Glutamatergic neuron (in vitro differentiated cells): ENCODE results near the gene PARS2. TPM values are rescaled to one million over a fixed set of nuclear protein-coding genes. Genes with fewer than 3 reads are reported as not detected.

ENCODE experiments used
- DNase-seq: peaks from one replicate; pipeline ENCODE4 v3.0.0; 2022
- H3K27ac Mint-ChIP-seq: one replicate; pipeline ENCODE4 v1.8.0; 2020; ENCODE audit warnings: mild to moderate bottlenecking, mixed read lengths, inconsistent platforms; ENCODE audit not compliant: unreplicated experiment
- H3K27me3 Mint-ChIP-seq: one replicate; pipeline ENCODE4 v1.8.0; 2020; ENCODE audit warnings: mild to moderate bottlenecking, moderate library complexity, mixed read lengths, inconsistent platforms; ENCODE audit not compliant: unreplicated experiment
- H3K36me3 Mint-ChIP-seq: one replicate; pipeline ENCODE4 v1.8.0; 2020; ENCODE audit warnings: mild to moderate bottlenecking, mixed read lengths, inconsistent platforms; ENCODE audit not compliant: unreplicated experiment
- H3K4me1 Mint-ChIP-seq: one replicate; pipeline ENCODE4 v1.8.0; 2020; ENCODE audit warnings: mild to moderate bottlenecking, low read depth, mixed read lengths, inconsistent platforms; ENCODE audit not compliant: unreplicated experiment
- H3K4me3 Mint-ChIP-seq: one replicate; pipeline ENCODE4 v1.8.0; 2020; ENCODE audit warnings: mild to moderate bottlenecking, mixed read lengths, inconsistent platforms; ENCODE audit not compliant: unreplicated experiment
- H3K9me3 Mint-ChIP-seq: one replicate; pipeline ENCODE4 v1.8.0; 2020; ENCODE audit warnings: mild to moderate bottlenecking, moderate library complexity, mixed read lengths, inconsistent platforms; ENCODE audit not compliant: unreplicated experiment
- total RNA-seq: library from RNA; stranded (reverse); fragmentation: NEBNext Ultra II Directional; extraction: Animal tissue kit (Norgen Biotek cat#: 25700); gene quantifications from one replicate; pipeline ENCODE4 v1.2.1, GENCODE V29; 2021; ENCODE audit not compliant: unreplicated experiment
- TF ChIP-seq, protein P1 (sequence below): fragments of 200-600 bp; sonication (generic); IDR thresholded peaks from one replicate; pipeline ENCODE4 v1.5.0; 2021; ENCODE audit not compliant: partially characterized antibody, unreplicated experiment

Gene PARS2
- total RNA-seq, 1 donor from 2014 or later = 4.2 TPM

DNA sequence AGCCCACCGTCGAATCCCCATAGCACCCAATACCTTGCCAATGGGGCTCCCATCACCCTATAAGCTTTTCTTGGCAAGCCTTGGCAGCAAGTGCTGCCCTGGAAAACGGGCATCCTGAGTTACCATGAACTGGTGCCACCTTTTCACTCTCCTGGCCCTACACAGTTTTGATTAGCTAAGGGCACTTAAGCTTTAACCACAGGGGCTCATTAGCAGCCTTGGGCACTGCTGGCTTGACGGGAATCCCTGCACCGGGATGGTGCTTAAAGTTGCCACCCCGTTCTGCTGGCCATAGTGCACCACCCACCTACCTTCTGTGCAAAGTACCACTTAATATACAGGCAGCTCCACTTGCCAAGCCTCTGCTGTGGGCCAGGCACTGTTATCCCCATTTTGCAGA, 13.7 kb downstream of the PARS2 start:
- H3K36me3 Mint-ChIP-seq = no peaks in the 10 kb centered on the region
- no peaks in the 10 kb centered on the region for H3K9me3 Mint-ChIP-seq
- no peak overlapping the region for H3K4me3 Mint-ChIP-seq
- H3K27ac Mint-ChIP-seq = no peak overlapping the region
- DNase-seq = no peak
- H3K4me1 Mint-ChIP-seq = peaks cover under 1% of the 10 kb centered on the region
- TF ChIP-seq, protein P1, sequence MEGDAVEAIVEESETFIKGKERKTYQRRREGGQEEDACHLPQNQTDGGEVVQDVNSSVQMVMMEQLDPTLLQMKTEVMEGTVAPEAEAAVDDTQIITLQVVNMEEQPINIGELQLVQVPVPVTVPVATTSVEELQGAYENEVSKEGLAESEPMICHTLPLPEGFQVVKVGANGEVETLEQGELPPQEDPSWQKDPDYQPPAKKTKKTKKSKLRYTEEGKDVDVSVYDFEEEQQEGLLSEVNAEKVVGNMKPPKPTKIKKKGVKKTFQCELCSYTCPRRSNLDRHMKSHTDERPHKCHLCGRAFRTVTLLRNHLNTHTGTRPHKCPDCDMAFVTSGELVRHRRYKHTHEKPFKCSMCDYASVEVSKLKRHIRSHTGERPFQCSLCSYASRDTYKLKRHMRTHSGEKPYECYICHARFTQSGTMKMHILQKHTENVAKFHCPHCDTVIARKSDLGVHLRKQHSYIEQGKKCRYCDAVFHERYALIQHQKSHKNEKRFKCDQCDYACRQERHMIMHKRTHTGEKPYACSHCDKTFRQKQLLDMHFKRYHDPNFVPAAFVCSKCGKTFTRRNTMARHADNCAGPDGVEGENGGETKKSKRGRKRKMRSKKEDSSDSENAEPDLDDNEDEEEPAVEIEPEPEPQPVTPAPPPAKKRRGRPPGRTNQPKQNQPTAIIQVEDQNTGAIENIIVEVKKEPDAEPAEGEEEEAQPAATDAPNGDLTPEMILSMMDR = no peak
- peaks cover 2% of the 10 kb centered on the region for H3K27me3 Mint-ChIP-seq

DNA sequence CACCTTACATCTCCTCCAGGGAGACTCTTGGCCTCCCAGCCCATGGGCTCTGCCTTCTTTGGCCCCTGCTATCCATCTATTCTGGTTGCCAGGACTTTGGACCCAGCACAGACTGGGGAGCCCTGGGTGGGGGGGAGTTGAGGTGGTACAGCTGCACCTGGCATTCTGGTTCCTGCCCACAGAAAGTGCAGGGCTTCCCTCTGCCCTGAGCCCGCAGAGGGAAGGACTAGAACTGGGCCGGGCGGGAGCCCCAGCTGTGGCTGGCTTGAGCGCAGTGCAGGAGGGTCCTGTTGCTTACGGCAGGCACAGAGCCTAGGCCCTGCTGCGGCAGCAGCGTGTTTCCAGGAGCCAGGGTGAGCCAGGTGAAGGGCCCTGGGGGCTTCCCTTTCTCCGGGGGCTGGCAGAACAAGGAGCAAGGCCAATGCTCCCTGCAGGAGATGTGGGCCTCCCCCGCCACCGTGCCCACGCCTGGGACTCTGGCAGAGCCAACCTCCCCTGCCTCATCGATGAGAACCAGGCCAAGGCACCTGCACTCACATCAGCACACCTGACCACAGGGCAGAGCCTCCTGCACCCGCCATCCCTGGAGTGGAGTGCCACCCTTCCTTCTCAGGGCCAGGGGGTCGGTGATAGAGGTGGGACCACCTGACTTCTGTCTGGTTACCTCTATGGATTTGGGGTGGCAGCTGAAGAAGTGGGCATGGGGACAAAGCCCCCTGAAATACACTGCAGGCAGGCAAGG, 16.1 kb downstream of the PARS2 start:
- Mint-ChIP-seq H3K27ac (no peak overlapping the region), H3K36me3 (no peaks in the 10 kb centered on the region), H3K4me1 (no peaks in the 10 kb centered on the region), H3K4me3 (no peak overlapping the region), H3K27me3 (peaks cover 2% of the 10 kb centered on the region), H3K9me3 (peaks cover 1% of the 10 kb centered on the region)
- TF ChIP-seq, protein P1 = no peak
- DNase-seq = no peak

DNA sequence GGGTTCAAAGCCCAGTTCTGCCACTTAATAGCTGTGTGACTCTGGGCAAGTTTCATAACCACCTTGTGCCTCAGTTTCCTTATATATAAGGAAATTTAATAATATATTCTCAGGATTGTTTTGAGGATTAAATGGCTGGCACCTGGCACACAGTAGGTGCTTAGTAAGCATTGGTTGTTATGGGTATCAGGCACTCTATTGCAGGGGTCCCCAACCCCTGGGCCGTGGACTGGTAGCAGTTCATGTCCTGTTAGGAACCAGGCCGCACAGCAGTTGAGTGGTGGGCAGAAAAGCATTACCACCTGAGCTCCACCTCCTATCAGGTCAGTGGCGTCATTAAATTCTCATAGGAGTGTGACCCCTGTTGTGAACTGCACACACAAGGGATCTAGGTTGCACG, 18.5 kb downstream of the PARS2 start:
- Mint-ChIP-seq H3K9me3 (peaks cover 1% of the 10 kb centered on the region), H3K27me3 (peaks cover 2% of the 10 kb centered on the region), H3K27ac (no peak overlapping the region), H3K4me1 (peaks cover 3% of the 10 kb centered on the region), H3K36me3 (no peaks in the 10 kb centered on the region), H3K4me3 (no peak overlapping the region)
- DNase-seq = no peak
- TF ChIP-seq, protein P1 = no peak

DNA sequence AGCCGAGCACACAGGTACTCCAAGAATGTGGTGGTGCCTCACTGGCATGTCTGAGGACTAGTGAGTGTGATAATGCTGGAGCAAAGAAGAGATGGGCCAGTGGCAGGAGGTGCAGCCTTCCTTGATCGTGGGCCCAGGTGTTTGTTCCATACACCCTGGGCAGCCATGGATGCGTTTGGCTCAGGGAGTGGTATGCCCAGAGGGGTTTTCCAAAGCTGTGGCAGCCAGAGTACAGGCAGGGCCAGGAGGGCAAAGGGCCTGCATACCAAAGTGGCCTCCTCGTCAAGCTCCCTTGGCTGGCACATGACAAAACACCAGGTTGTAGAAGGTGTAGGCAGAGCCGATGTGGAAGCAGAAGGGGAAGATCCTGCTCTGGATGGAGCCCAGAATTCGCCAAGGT, 19.0 kb downstream of the PARS2 start:
- Mint-ChIP-seq H3K4me1 (peaks cover 3% of the 10 kb centered on the region), H3K27ac (no peak overlapping the region), H3K4me3 (no peak overlapping the region), H3K36me3 (no peaks in the 10 kb centered on the region), H3K9me3 (peaks cover 1% of the 10 kb centered on the region), H3K27me3 (peaks cover 2% of the 10 kb centered on the region)
- TF ChIP-seq, protein P1 = no peak
- no peak for DNase-seq

DNA sequence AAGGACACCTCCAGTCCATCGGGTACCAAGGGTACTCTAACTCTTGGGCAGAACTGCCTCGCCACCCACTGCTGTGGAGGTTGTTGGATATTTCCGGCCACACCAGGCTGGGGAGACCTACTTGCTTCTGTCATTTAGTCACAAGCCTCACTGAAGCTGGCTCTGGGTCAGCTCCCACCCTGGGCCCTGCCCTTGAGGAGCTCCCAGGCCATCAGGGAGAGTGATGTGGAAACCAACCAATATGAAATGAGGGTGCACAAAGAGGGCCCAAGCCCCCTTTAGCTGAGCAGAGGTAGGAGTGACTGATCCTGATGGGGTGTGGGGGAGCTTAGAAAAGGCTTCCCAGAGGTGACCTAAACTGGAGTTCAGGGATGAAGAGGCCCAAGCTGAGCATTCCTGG, 19.6 kb downstream of the PARS2 start:
- TF ChIP-seq, protein P1 = no peak
- DNase-seq = no peak
- Mint-ChIP-seq H3K4me1 (peaks cover 3% of the 10 kb centered on the region), H3K9me3 (peaks cover 1% of the 10 kb centered on the region), H3K36me3 (no peaks in the 10 kb centered on the region), H3K4me3 (no peak overlapping the region), H3K27ac (no peak overlapping the region), H3K27me3 (peaks cover 2% of the 10 kb centered on the region)
